LHCN-M2 (cell line): ENCODE measurements around the gene SLC22A5. TPM values are rescaled to one million over a fixed set of nuclear protein-coding genes. Genes with fewer than 3 reads are reported as not detected.

Experiments
- DNase-seq: peaks from one replicate; pipeline ENCODE4 v3.0.0-alpha.2; 2012; ENCODE audit warnings: low read depth
- total RNA-seq: library from RNA; depleted of rRNA; stranded (reverse); fragments of >200 nt; gene quantifications from 2 replicates; pipeline ENCODE4 v1.2.3, GENCODE V29; 2014

Gene SLC22A5
- total RNA-seq, 1 experiment from 2014 or later: 5.6 TPM

- DNase-seq: peak; percentile 88
Measured at GRCh38 chr5:132365213-132365612, 4.3 kb upstream of the SLC22A5 start.

GRCh38 chr5:132368186-132368585, 1.3 kb upstream of the SLC22A5 start:
- no peak for DNase-seq

- DNase-seq: no peak
Measured at GRCh38 chr5:132369007-132369473, 470 bp upstream of the SLC22A5 start.

GRCh38 chr5:132370181-132370970, 866 bp downstream of the SLC22A5 start:
- DNase-seq: no peak

- DNase-seq: no peak
Measured at GRCh38 chr5:132370971-132371602, 1.6 kb downstream of the SLC22A5 start.

- DNase-seq: no peak
Measured at GRCh38 chr5:132371603-132371994, 2.1 kb downstream of the SLC22A5 start.

GRCh38 chr5:132372127-132372526, 2.6 kb downstream of the SLC22A5 start:
- DNase-seq: no peak

GRCh38 chr5:132372542-132372941, 3.0 kb downstream of the SLC22A5 start:
- no peak for DNase-seq

GRCh38 chr5:132375957-132376356, 6.4 kb downstream of the SLC22A5 start:
- DNase-seq: no peak

- DNase-seq: no peak
Measured at GRCh38 chr5:132376694-132377641, 7.5 kb downstream of the SLC22A5 start.

GRCh38 chr5:132377738-132378137, 8.2 kb downstream of the SLC22A5 start:
- no peak for DNase-seq

GRCh38 chr5:132378580-132378979, 9.1 kb downstream of the SLC22A5 start:
- DNase-seq: no peak

GRCh38 chr5:132380047-132380446, 10.5 kb downstream of the SLC22A5 start:
- DNase-seq: no peak

GRCh38 chr5:132380741-132381140, 11.2 kb downstream of the SLC22A5 start:
- DNase-seq: no peak

GRCh38 chr5:132381614-132382013, 12.1 kb downstream of the SLC22A5 start:
- DNase-seq: no peak

- DNase-seq: no peak
Measured at GRCh38 chr5:132383261-132383660, 13.8 kb downstream of the SLC22A5 start.

GRCh38 chr5:132383984-132384383, 14.5 kb downstream of the SLC22A5 start:
- no peak for DNase-seq

- DNase-seq: no peak
Measured at GRCh38 chr5:132384506-132385050, 15.1 kb downstream of the SLC22A5 start.

GRCh38 chr5:132385326-132386105, 16.0 kb downstream of the SLC22A5 start:
- peak; percentile 76 for DNase-seq

- peak; percentile 75 for DNase-seq
Measured at GRCh38 chr5:132386644-132387286, 17.3 kb downstream of the SLC22A5 start.
